Rectal smooth muscle tissue (tissue), 1 donor: ENCODE measurements around the gene GYPA.
"Not testable (repeated sequence)": the region's sequence is repeated elsewhere in the genome, so short reads cannot be mapped to it uniquely, and the experiment has no call there.

Source experiments
- H3K27ac ChIP-seq: one replicate; pipeline ENCODE4 v1.7.0; 2013; ENCODE audit warnings: low read depth, low read length, inconsistent platforms
- H3K27me3 ChIP-seq: one replicate; pipeline ENCODE4 v1.7.0; 2013; ENCODE audit warnings: low read length; ENCODE audit not compliant: control insufficient read depth, insufficient read depth
- H3K36me3 ChIP-seq: one replicate; pipeline ENCODE4 v1.7.0; 2013; ENCODE audit warnings: low read length; ENCODE audit not compliant: control insufficient read depth, insufficient read depth
- H3K4me1 ChIP-seq: one replicate; pipeline ENCODE4 v1.7.0; 2013; ENCODE audit warnings: low read length; ENCODE audit not compliant: control insufficient read depth, insufficient read depth
- H3K4me3 ChIP-seq: one replicate; pipeline ENCODE4 v1.7.0; 2013; ENCODE audit warnings: low read length
- H3K9ac ChIP-seq: one replicate; pipeline ENCODE4 v1.7.0; 2013; ENCODE audit warnings: low read length

GYPA gene

GRCh38 chr4:144140594-144141295 lies at the start of gene GYPA:
TSS of gene GYPA (minus strand) at chr4:144140718. CDS start at chr4:144140635, 83 bp downstream.
- H3K4me1 ChIP-seq, H3K36me3 ChIP-seq, H3K4me3 ChIP-seq, H3K27ac ChIP-seq, H3K9ac ChIP-seq, H3K27me3 ChIP-seq: not testable (repeated sequence)

- H3K4me1 ChIP-seq, result no peaks in the 10 kb centered on the region
- H3K4me3 ChIP-seq, result no peak overlapping the region
- H3K36me3 ChIP-seq, result no peaks in the 10 kb centered on the region
Measured at GRCh38 chr4:144190009-144190408, 49.5 kb upstream of the GYPA start.

GRCh38 chr4:144189121-144189520 lies 48.6 kb upstream of the GYPA start:
- Histone ChIP-seq H3K4me3 (no peak overlapping the region), H3K9ac (no peak overlapping the region), H3K36me3 (no peaks in the 10 kb centered on the region), H3K4me1 (no peaks in the 10 kb centered on the region), H3K27ac (no peak overlapping the region), H3K27me3 (no peaks in the 10 kb centered on the region)

More at GRCh38 chr4:144190009-144190408, 49.5 kb upstream of the GYPA start:
- Histone ChIP-seq H3K27ac (no peak overlapping the region), H3K27me3 (no peaks in the 10 kb centered on the region), H3K9ac (no peak overlapping the region)

GRCh38 chr4:144185086-144185485 lies 44.6 kb upstream of the GYPA start:
- H3K36me3 ChIP-seq, result no peaks in the 10 kb centered on the region
- H3K27ac ChIP-seq, result no peak overlapping the region
- H3K4me1 ChIP-seq, result no peaks in the 10 kb centered on the region
- H3K27me3 ChIP-seq, result no peaks in the 10 kb centered on the region
- no peak overlapping the region for H3K4me3 ChIP-seq
- no peak overlapping the region for H3K9ac ChIP-seq

GRCh38 chr4:144183165-144183564 lies 42.6 kb upstream of the GYPA start:
- no peaks in the 10 kb centered on the region for H3K4me1 ChIP-seq
- no peak overlapping the region for H3K9ac ChIP-seq
- no peak overlapping the region for H3K4me3 ChIP-seq
- no peaks in the 10 kb centered on the region for H3K36me3 ChIP-seq
- H3K27me3 ChIP-seq, result no peaks in the 10 kb centered on the region
- no peak overlapping the region for H3K27ac ChIP-seq

- no peaks in the 10 kb centered on the region for H3K4me1 ChIP-seq
- H3K27me3 ChIP-seq, result no peaks in the 10 kb centered on the region
- H3K36me3 ChIP-seq, result no peaks in the 10 kb centered on the region
- no peak overlapping the region for H3K27ac ChIP-seq
- no peak overlapping the region for H3K9ac ChIP-seq
- no peak overlapping the region for H3K4me3 ChIP-seq
Measured at GRCh38 chr4:144181391-144181790, 40.9 kb upstream of the GYPA start.

- H3K9ac ChIP-seq, result no peak overlapping the region
- no peaks in the 10 kb centered on the region for H3K4me1 ChIP-seq
- no peaks in the 10 kb centered on the region for H3K36me3 ChIP-seq
- no peak overlapping the region for H3K27ac ChIP-seq
- H3K27me3 ChIP-seq, result no peaks in the 10 kb centered on the region
- no peak overlapping the region for H3K4me3 ChIP-seq
Measured at GRCh38 chr4:144179152-144179739, 38.7 kb upstream of the GYPA start.

- Histone ChIP-seq H3K9ac (no peak overlapping the region), H3K4me3 (no peak overlapping the region), H3K27ac (no peak overlapping the region), H3K36me3 (no peaks in the 10 kb centered on the region), H3K27me3 (no peaks in the 10 kb centered on the region), H3K4me1 (no peaks in the 10 kb centered on the region)
Measured at GRCh38 chr4:144178414-144178813, 37.9 kb upstream of the GYPA start.

- no peaks in the 10 kb centered on the region for H3K36me3 ChIP-seq
- no peaks in the 10 kb centered on the region for H3K4me1 ChIP-seq
- no peak overlapping the region for H3K4me3 ChIP-seq
- H3K27me3 ChIP-seq, result no peaks in the 10 kb centered on the region
- no peak overlapping the region for H3K9ac ChIP-seq
- H3K27ac ChIP-seq, result no peak overlapping the region
Measured at GRCh38 chr4:144176476-144176875, 36.0 kb upstream of the GYPA start.

GRCh38 chr4:144174401-144175067 lies 34.0 kb upstream of the GYPA start:
- H3K27me3 ChIP-seq, result no peaks in the 10 kb centered on the region
- no peak overlapping the region for H3K4me3 ChIP-seq
- no peak overlapping the region for H3K9ac ChIP-seq
- H3K4me1 ChIP-seq, result no peaks in the 10 kb centered on the region
- no peaks in the 10 kb centered on the region for H3K36me3 ChIP-seq
- no peak overlapping the region for H3K27ac ChIP-seq

GRCh38 chr4:144171697-144172096 lies 31.2 kb upstream of the GYPA start:
- Histone ChIP-seq H3K36me3 (no peaks in the 10 kb centered on the region), H3K4me3 (no peak overlapping the region), H3K9ac (no peak overlapping the region), H3K4me1 (no peaks in the 10 kb centered on the region), H3K27ac (no peak overlapping the region), H3K27me3 (no peaks in the 10 kb centered on the region)

- H3K4me3 ChIP-seq, result no peak overlapping the region
- no peak overlapping the region for H3K27ac ChIP-seq
Measured at GRCh38 chr4:144169211-144169610, 28.7 kb upstream of the GYPA start.

More at GRCh38 chr4:144169211-144169610, 28.7 kb upstream of the GYPA start:
- Histone ChIP-seq H3K27me3 (no peaks in the 10 kb centered on the region), H3K36me3 (no peaks in the 10 kb centered on the region), H3K4me1 (no peaks in the 10 kb centered on the region), H3K9ac (no peak overlapping the region)
